Activated CD8-positive, alpha-beta memory T cell treated with anti-CD3 and anti-CD28 coated beads, Interleukin-2, amount 50 U/mL, for 48 hours (primary cell): ENCODE results near the gene HMGCS2.
"Not testable (repeated sequence)": the region's sequence is repeated elsewhere in the genome, so short reads cannot be mapped to it uniquely, and the experiment has no call there.

Experiments
- DNase-seq: peaks from one replicate; pipeline ENCODE4 v3.0.0-alpha.2; 2020

The HMGCS2 gene

DNA sequence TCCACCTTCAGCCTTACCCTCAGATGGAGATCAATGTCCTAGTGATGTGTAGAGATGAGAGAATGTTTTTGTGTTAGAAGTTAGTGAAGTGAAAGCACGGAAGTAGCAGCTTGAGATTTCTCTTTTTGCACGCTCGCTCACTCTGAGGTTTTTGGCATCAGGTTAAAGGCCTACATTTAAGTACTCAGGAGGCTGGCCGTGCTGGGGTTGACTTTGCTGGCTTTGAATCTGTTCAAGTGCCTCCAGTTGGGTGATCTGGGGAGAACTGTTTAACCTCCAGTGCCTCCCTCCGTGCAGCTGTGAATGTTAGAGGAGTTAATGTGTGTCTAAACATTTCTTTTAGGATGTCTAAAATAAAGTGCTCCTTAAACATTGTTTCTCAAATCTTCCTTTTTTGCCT, 43.1 kb downstream of the HMGCS2 start:
- no peak for DNase-seq

DNA sequence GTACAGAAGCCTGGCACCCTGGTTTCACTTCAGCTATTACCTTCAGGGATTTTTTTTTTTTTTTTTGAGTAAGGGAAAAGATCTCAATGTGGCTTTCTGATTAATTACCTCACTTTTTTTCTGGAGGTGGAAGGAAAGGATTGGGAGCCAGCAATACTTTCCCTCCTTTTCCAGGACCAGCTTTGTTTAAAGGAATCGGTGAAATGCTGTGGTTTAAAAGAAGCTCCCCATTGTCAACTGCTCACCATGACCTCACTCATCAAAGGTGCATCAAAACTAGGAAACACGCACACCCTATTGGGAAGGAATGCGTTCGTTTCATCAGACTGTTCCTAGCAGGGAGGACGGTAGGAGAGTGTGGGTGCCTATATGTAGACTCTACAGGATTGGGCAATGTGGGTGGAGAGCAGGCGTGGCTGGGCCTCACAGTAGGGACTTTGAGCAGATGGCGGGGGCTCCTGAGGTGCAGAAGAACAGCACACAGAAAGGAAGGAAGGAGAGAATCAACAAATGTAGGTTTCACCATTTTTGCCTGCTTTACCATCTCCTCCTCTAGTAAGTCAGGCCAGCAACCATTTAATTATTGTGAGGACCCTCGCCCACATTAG, 44.0 kb downstream of the HMGCS2 start:
- DNase-seq, result no peak

- no peak for DNase-seq
These were observed 46.8 kb downstream of the HMGCS2 start for GRCh38 chr1:119721896-119722295.

GRCh38 chr1:119720866-119721440, 47.8 kb downstream of the HMGCS2 start:
- no peak for DNase-seq

DNA sequence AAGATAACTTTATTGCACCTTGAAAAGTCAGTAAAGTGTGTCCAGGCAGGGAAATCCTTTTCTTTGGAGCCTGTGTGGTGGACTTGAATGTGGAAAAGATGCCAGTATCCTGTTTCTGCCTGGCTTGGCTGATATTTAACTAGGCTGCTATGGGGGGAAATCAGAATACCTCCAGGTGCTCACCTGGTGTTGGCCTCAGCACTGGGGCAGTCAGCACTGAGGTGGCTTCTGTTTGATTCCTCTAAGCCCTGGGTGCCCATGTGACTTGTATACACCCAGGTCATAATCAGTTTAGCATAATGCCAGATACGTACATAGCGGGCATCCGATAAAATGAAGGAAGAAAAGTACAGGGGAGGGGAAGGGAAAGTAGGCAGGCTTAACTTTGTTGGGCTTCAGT, 49.7 kb downstream of the HMGCS2 start:
- no peak for DNase-seq

GRCh38 chr1:119718409-119718808, 50.3 kb downstream of the HMGCS2 start:
- DNase-seq, result no peak

- no peak for DNase-seq
These were observed 53.2 kb downstream of the HMGCS2 start for GRCh38 chr1:119715542-119715941.

- no peak for DNase-seq
These were observed 54.1 kb downstream of the HMGCS2 start for GRCh38 chr1:119714583-119714982.

DNA sequence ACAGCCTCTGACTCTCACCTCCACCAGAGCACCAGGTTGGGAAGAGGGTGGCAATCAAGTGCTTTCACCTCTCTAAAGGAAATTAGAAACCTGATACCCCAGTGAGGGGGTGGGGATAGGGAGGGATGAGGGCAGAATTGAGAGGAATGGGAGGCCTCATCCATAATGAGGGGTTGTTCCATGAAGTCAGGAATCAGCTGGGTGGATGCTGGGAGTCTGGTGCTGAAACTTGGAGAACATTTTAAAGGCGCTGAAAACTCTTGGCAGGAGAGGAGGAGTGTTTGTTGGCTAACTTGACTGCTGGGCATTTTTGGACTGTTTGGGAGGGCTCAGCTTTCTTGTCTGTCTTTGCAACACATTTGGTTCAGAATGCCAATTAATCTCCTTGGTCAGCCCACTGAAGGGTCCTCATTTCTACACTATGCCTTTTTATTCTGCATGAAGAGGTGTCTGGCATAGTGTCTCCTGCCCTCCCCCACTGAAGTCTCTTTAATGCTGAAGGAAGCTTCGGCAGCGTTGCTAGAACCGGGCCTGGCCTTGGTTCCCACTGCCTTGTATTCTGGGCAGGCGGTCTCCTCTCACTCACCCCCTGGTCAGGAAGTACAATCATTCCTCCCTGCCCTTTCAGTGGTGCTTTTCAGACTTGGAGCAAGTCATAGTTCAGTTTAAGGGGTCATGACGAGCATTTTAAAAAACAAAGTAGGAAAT, 54.8 kb downstream of the HMGCS2 start:
- DNase-seq, result no peak

DNA sequence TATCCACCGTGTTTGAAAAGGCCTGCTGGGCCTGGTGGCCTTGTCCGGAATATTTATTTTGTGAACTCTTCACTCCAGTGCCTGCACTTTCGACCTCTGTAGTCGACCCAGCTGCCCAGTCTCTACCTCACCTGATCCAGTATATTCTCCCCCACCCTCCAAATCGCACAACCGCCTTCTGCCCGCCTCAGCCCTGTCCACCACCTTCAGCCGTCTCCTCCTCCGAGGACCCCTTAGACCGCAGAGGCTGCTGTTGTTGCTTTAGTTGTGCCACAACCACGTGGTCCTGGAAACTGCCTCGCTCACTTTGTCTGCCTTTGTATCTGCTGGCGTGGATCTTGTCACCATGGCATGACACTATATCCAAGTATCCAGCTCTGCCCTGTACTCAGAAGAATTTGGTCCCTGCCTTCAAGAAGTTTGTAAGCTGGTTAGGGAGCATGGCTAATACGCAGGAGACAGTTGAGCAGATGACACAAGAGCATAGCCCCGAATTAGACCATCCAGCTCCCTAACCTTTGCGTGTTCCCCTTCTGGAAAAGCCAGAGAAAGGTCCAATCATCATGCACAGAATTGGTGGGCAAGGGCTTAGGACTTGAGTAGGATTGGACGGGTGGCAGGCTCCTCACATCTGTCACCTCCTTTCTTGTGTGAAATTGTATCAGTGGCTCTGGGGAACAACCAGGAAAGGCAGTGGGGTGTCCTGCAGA, 55.5 kb downstream of the HMGCS2 start:
- DNase-seq, result no peak

GRCh38 chr1:119712342-119713038, 56.2 kb downstream of the HMGCS2 start:
- DNase-seq, result peak; percentile 79

- peak; percentile 81 for DNase-seq
These were observed 56.8 kb downstream of the HMGCS2 start, which contains the start of gene PHGDH for GRCh38 chr1:119711804-119712341. Gene PHGDH, plus strand, starts transcription at chr1:119711934. Its CDS starts 89 bp downstream, at chr1:119712023.

DNA sequence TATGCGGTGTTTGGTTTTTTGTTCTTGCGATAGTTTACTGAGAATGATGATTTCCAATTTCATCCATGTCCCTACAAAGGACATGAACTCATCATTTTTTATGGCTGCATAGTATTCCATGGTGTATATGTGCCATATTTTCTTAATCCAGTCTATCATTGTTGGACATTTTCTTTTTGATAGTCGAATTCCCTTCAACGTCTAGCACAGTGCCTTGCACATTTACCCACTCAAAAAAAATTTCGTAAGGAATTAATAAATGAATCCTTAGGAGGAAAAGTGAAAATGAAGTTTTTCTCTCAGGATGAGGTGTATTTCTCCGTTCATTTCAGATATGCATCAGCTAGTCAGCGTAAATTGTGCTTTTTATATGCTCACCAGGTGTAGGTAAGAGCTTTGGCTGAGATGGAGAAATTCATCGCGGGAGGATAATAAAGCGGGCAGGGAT, 57.3 kb downstream of the HMGCS2 start:
- not testable (repeated sequence) for DNase-seq

DNA sequence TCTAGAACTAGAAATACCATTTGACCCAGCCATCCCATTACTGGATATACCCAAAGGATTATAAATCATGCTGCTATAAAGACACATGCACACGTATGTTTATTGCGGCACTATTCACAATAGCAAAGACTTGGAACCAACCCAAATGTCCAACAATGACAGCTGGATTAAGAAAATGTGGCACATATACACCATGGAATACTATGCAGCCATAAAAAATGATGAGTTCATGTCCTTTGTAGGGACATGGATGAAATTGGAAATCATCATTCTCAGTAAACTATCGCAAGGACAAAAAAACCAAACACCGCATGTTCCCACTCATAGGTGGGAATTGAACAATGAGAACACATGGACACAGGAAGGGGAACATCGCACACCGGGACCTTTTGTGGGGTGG, 62.1 kb downstream of the HMGCS2 start:
- DNase-seq, result not testable (repeated sequence)

- no peak for DNase-seq
These were observed 64.8 kb downstream of the HMGCS2 start for GRCh38 chr1:119703666-119704450.

DNA sequence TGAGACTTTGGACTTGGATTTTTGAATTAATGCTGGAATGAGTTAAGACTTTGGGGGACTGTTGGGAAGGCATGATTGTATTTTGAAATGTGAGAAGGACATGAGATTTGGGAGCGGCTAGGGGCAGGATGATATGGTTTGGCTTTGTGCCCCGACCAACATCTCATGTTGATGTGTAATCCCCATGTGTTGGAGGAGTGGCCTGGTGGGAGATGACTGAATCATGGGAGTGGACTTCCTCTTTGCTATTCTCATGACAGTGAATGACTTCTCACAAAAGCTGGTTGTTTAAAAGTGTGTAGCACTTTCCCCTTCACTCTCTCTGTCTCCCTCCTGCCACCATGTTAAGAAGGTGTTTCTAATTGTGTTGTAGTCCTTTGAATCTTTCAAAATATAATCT, 66.3 kb downstream of the HMGCS2 start:
- no peak for DNase-seq

GRCh38 chr1:119701659-119702058, 67.0 kb downstream of the HMGCS2 start:
- no peak for DNase-seq

DNA sequence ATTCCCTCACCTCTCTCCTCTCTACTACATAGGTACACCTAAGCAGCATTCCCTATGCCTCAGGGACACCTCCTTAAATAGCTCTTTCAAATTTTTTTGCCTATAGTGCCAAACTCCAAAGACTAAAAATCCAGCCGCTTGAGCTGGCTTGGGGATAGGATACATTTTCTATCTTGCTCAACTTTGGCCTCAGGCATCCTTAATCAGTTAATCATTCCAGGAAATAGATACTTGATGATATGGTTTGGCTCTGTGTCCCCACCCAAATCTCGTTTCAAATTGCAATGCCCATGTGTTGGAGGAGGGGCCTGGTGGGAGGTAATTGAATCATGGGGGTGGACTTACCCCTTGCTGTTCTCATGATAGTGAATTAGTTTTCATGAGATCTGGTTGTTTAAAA, 68.4 kb downstream of the HMGCS2 start:
- DNase-seq, result no peak
